Neural cell (in vitro differentiated cells): ENCODE data around the gene OS9. TPM values are rescaled to one million over a fixed set of nuclear protein-coding genes. Genes with fewer than 3 reads are reported as not detected.

ENCODE experiments used
- H2AFZ ChIP-seq: fragments of 200-600, 300-800 bp; sonication (generic), shearing (Covaris generic); 2 replicates; pipeline ENCODE4 v1.6.0; 2014; ENCODE audit warnings: low read depth, mild to moderate bottlenecking, antibody characterized with exemption, low read length, moderate library complexity
- H3F3A ChIP-seq: fragments of 200-600 bp; shearing (Covaris generic); 2 replicates; pipeline ENCODE4 v1.6.1; 2016; ENCODE audit warnings: mild to moderate bottlenecking, moderate library complexity, mixed read lengths, antibody characterized with exemption, low read length; ENCODE audit not compliant: insufficient read depth, poor library complexity, severe bottlenecking
- H3K27ac ChIP-seq: fragments of 200-600, 300-800 bp; sonication (generic), shearing (Covaris generic); 2 replicates; pipeline ENCODE4 v1.5.1; 2014; ENCODE audit warnings: mild to moderate bottlenecking, low read length, moderate library complexity
- H3K27me3 ChIP-seq: fragments of 300-800, 200-600 bp; sonication (generic), shearing (Covaris generic); 2 replicates; pipeline ENCODE4 v1.6.0; 2014; ENCODE audit warnings: mild to moderate bottlenecking, low read depth, low read length, moderate library complexity; ENCODE audit not compliant: insufficient read depth
- H3K36me3 ChIP-seq: fragments of 300-800, 200-600 bp; sonication (generic), shearing (Covaris generic); 2 replicates; pipeline ENCODE4 v1.5.1; 2014; ENCODE audit warnings: mild to moderate bottlenecking, antibody characterized with exemption, low read length, moderate library complexity; ENCODE audit not compliant: insufficient read depth
- H3K4me2 ChIP-seq: fragments of 300-800, 200-600 bp; sonication (generic), shearing (Covaris generic); 2 replicates; pipeline ENCODE4 v1.6.0; 2014; ENCODE audit warnings: mild to moderate bottlenecking, low read length
- H3K4me3 ChIP-seq: fragments of 300-800, 200-600 bp; sonication (generic), shearing (Covaris generic); 2 replicates; pipeline ENCODE4 v1.5.1; 2014; ENCODE audit warnings: mild to moderate bottlenecking, low read length, moderate library complexity
- H3K79me2 ChIP-seq: fragments of 200-600 bp; shearing (Covaris generic); replicated peaks from 2 replicates; pipeline ENCODE4 v1.6.0; 2014; ENCODE audit warnings: mild to moderate bottlenecking, low read length, moderate library complexity; ENCODE audit not compliant: insufficient read depth
- H3K9ac ChIP-seq: fragments of 300-800, 200-600 bp; sonication (generic), shearing (Covaris generic); 2 replicates; pipeline ENCODE4 v1.6.1; 2016; ENCODE audit warnings: mild to moderate bottlenecking, low read length, mixed read lengths
- H3K9me2 ChIP-seq: fragments of 200-600 bp; shearing (Covaris generic); 2 replicates; pipeline ENCODE4 v1.6.1; 2016; ENCODE audit warnings: mild to moderate bottlenecking, low read length, mixed read lengths; ENCODE audit not compliant: insufficient read depth
- H3K9me3 ChIP-seq: fragments of 200-600, 300-800 bp; sonication (generic), shearing (Covaris generic); 2 replicates; pipeline ENCODE4 v1.6.1; 2016; ENCODE audit warnings: mild to moderate bottlenecking, mixed run types, low read length, moderate library complexity, mixed read lengths
- H4K20me1 ChIP-seq: fragments of 200-600 bp; shearing (Covaris generic); 2 replicates; pipeline ENCODE4 v1.6.1; 2016; ENCODE audit warnings: mild to moderate bottlenecking, mixed run types; ENCODE audit not compliant: insufficient read depth
- EP300 ChIP-seq: fragments of 450-650 bp; conservative IDR thresholded peaks from 2 replicates; pipeline ENCODE4 v1.6.1; 2014; ENCODE audit warnings: antibody characterized with exemption, mild to moderate bottlenecking, moderate library complexity; ENCODE audit not compliant: poor library complexity, severe bottlenecking
- EZH2 ChIP-seq: fragments of 200-600, 300-800 bp; shearing (Covaris generic), sonication (generic); IDR thresholded peaks from 2 replicates; pipeline ENCODE4 v1.6.1; 2014; ENCODE audit warnings: antibody characterized with exemption, low read length, borderline replicate concordance, mild to moderate bottlenecking; ENCODE audit not compliant: insufficient read depth, poor library complexity, severe bottlenecking
- MXI1 ChIP-seq: fragments of 450-650 bp; conservative IDR thresholded peaks from 2 replicates; pipeline ENCODE4 v1.6.1; 2014; ENCODE audit warnings: antibody characterized with exemption, mild to moderate bottlenecking; ENCODE audit not compliant: poor library complexity, severe bottlenecking
- POLR2AphosphoS5 ChIP-seq: IDR thresholded peaks from 2 replicates; pipeline ENCODE4 v1.6.1; 2012
- RAD21 ChIP-seq: fragments of 450-650 bp; conservative IDR thresholded peaks from 2 replicates; pipeline ENCODE4 v1.6.1; 2014; ENCODE audit warnings: antibody characterized with exemption, mild to moderate bottlenecking, moderate library complexity
- SMC3 ChIP-seq: fragments of 450-650 bp; conservative IDR thresholded peaks from 2 replicates; pipeline ENCODE4 v1.6.1; 2014; ENCODE audit warnings: antibody characterized with exemption, mild to moderate bottlenecking, moderate library complexity; ENCODE audit not compliant: poor library complexity
- TAF1 ChIP-seq: IDR thresholded peaks from 2 replicates; pipeline ENCODE4 v1.6.1; 2012; ENCODE audit warnings: low read depth
- polyA plus RNA-seq: library from polyadenylated mRNA; depleted of rRNA; stranded (reverse); fragments of >200 nt; gene quantifications from 2 replicates; pipeline ENCODE4 v1.2.3, GENCODE V29; 2014
- TF ChIP-seq, protein P1 (sequence below): fragments of 450-650 bp; IDR thresholded peaks from 2 replicates; pipeline ENCODE4 v1.5.1; 2014; ENCODE audit warnings: antibody characterized with exemption, mild to moderate bottlenecking, moderate library complexity; ENCODE audit not compliant: poor library complexity, severe bottlenecking
- TF ChIP-seq, protein P2 (sequence below): IDR thresholded peaks from 2 replicates; pipeline ENCODE4 v1.6.1; 2012; ENCODE audit warnings: borderline replicate concordance

OS9 gene
- polyA plus RNA-seq, 1 donor from 2014 or later, result 248 TPM

DNA sequence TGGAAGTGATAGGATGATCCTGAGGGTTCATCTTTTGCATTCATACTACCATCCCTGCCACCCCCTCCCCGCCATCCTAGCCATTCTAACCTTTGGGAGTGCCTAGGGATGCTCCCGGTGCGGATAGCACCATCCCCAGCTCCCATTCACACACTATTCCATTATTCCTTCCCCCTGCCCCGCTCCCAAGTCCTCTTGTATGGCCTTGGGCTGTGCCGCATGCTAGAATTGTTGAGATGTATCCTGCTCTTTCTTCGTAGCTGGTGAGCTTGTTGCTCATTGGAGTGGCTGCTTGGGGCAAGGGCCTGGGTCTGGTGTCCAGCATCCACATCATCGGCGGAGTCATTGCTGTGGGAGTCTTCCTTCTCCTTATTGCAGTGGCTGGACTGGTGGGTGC lies 51.6 kb downstream of the OS9 start:
- peak overlapping the region; percentile 89 for H2AFZ ChIP-seq
- H3K9me2 ChIP-seq, result no peaks in the 10 kb centered on the region
- H3K27ac ChIP-seq, result peak overlapping the region; percentile 94
- peak overlapping the region; percentile 87 for H3K9ac ChIP-seq
- no peaks in the 10 kb centered on the region for H3K27me3 ChIP-seq
- TF ChIP-seq RAD21, result no peak
- no peak for TF ChIP-seq SMC3
- TF ChIP-seq, protein P1, sequence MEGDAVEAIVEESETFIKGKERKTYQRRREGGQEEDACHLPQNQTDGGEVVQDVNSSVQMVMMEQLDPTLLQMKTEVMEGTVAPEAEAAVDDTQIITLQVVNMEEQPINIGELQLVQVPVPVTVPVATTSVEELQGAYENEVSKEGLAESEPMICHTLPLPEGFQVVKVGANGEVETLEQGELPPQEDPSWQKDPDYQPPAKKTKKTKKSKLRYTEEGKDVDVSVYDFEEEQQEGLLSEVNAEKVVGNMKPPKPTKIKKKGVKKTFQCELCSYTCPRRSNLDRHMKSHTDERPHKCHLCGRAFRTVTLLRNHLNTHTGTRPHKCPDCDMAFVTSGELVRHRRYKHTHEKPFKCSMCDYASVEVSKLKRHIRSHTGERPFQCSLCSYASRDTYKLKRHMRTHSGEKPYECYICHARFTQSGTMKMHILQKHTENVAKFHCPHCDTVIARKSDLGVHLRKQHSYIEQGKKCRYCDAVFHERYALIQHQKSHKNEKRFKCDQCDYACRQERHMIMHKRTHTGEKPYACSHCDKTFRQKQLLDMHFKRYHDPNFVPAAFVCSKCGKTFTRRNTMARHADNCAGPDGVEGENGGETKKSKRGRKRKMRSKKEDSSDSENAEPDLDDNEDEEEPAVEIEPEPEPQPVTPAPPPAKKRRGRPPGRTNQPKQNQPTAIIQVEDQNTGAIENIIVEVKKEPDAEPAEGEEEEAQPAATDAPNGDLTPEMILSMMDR, result no peak
- TF ChIP-seq MXI1, result no peak
- TF ChIP-seq, protein P2, sequence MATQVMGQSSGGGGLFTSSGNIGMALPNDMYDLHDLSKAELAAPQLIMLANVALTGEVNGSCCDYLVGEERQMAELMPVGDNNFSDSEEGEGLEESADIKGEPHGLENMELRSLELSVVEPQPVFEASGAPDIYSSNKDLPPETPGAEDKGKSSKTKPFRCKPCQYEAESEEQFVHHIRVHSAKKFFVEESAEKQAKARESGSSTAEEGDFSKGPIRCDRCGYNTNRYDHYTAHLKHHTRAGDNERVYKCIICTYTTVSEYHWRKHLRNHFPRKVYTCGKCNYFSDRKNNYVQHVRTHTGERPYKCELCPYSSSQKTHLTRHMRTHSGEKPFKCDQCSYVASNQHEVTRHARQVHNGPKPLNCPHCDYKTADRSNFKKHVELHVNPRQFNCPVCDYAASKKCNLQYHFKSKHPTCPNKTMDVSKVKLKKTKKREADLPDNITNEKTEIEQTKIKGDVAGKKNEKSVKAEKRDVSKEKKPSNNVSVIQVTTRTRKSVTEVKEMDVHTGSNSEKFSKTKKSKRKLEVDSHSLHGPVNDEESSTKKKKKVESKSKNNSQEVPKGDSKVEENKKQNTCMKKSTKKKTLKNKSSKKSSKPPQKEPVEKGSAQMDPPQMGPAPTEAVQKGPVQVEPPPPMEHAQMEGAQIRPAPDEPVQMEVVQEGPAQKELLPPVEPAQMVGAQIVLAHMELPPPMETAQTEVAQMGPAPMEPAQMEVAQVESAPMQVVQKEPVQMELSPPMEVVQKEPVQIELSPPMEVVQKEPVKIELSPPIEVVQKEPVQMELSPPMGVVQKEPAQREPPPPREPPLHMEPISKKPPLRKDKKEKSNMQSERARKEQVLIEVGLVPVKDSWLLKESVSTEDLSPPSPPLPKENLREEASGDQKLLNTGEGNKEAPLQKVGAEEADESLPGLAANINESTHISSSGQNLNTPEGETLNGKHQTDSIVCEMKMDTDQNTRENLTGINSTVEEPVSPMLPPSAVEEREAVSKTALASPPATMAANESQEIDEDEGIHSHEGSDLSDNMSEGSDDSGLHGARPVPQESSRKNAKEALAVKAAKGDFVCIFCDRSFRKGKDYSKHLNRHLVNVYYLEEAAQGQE, result no peak
- H3K36me3 ChIP-seq, result peaks cover 7% of the 10 kb centered on the region
- H4K20me1 ChIP-seq, result no peaks in the 10 kb centered on the region
- peak overlapping the region; percentile 71 for H3K4me3 ChIP-seq
- no peaks in the 10 kb centered on the region for H3K9me3 ChIP-seq
- H3F3A ChIP-seq, result no peaks in the 10 kb centered on the region
- H3K79me2 ChIP-seq, result peaks cover 10% of the 10 kb centered on the region
- H3K4me2 ChIP-seq, result peak overlapping the region; percentile 87

DNA sequence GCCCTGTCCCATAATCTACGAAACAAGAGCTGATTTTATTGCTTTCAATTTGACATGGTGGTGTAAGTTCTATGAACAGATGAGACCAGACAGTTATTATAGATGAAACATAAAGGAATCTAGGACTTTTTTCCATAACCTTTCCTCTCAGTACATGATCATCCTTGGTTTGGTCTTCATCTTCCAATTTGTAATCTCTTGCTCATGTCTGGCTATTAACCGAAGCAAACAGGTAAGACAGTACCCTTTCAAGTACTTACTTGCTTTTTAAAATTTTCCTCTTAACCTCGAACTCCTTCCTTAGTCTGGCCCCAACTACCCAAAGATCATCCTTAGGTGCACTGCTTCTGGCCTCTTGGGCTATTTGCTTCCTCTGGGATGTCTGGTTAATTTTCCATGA lies 52.1 kb downstream of the OS9 start:
- Histone ChIP-seq H3K79me2 (peaks cover 16% of the 10 kb centered on the region), H3K9me3 (no peaks in the 10 kb centered on the region), H3K9me2 (no peaks in the 10 kb centered on the region), H3K27ac (no peak overlapping the region), H3K27me3 (no peaks in the 10 kb centered on the region), H3K9ac (peak overlapping the region; percentile 87), H4K20me1 (no peaks in the 10 kb centered on the region), H3K4me3 (peak overlapping the region; percentile 71), H2AFZ (no peak overlapping the region), H3K36me3 (peaks cover 7% of the 10 kb centered on the region), H3K4me2 (peak overlapping the region; percentile 87), H3F3A (no peaks in the 10 kb centered on the region)
- TF ChIP-seq, protein P1, result no peak
- no peak for TF ChIP-seq TAF1
- no peak for TF ChIP-seq EZH2
- TF ChIP-seq MXI1, result no peak
- TF ChIP-seq, protein P2, result no peak
- TF ChIP-seq EP300, result no peak
- no peak for TF ChIP-seq SMC3
- no peak for TF ChIP-seq RAD21
- no peak for TF ChIP-seq POLR2AphosphoS5
